Measurements from ENCODE around the gene PTBP1.
"Not testable (repeated sequence)": the region's sequence is repeated elsewhere in the genome, so short reads cannot be mapped to it uniquely, and the experiment has no call there.

PTBP1 gene

DNA sequence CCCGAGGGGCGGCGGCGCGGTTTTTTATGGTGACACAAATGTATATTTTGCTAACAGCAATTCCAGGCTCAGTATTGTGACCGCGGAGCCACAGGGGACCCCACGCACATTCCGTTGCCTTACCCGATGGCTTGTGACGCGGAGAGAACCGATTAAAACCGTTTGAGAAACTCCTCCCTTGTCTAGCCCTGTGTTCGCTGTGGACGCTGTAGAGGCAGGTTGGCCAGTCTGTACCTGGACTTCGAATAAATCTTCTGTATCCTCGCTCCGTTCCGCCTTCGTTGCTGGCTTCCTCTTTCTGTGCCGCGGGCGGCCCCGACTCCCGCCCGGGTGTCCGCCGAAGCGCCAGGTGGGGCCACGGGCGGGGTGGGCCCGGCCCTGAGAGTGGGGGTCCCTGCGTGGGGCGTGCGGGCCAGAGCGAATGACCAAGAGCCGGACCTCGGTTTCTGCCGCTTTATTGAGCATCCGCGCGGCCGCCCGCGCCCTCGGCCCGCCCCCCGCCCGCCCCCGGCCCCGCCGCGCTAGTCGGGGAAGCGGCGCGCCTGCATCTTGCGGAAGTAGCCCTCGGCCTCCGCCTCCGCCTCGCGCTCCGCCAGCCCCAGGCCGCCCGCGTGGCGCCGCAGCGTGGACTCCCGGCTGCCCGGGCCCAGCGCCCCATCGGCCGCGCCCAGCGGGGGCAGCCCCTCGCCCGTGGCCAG lies 14.9 kb downstream of the PTBP1 start:
- DNase-seq: no peak

DNA sequence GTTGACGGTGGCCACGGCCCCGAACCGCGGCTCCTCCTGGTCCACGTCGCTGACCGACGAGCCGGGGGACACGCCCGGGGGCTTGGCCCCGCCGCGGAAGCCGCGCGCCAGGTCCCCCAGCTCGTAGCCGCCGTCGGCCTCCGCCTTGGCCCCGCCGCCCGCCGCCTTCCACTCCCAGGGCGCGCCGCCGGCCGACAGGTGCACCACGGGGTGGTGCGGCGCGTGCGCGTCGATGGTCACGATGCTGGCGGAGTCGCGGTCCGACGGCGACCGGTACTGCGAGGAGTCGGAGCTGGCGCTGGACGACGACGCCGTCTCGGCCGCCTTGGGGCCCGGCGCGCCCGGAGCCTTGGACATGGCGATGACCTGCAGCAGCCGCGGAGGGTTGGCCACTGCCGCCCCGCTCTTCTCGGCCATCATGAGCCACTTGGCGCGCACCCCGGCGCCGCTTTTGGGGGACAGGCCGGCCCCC lies 15.5 kb downstream of the PTBP1 start:
- no peak for DNase-seq

DNA sequence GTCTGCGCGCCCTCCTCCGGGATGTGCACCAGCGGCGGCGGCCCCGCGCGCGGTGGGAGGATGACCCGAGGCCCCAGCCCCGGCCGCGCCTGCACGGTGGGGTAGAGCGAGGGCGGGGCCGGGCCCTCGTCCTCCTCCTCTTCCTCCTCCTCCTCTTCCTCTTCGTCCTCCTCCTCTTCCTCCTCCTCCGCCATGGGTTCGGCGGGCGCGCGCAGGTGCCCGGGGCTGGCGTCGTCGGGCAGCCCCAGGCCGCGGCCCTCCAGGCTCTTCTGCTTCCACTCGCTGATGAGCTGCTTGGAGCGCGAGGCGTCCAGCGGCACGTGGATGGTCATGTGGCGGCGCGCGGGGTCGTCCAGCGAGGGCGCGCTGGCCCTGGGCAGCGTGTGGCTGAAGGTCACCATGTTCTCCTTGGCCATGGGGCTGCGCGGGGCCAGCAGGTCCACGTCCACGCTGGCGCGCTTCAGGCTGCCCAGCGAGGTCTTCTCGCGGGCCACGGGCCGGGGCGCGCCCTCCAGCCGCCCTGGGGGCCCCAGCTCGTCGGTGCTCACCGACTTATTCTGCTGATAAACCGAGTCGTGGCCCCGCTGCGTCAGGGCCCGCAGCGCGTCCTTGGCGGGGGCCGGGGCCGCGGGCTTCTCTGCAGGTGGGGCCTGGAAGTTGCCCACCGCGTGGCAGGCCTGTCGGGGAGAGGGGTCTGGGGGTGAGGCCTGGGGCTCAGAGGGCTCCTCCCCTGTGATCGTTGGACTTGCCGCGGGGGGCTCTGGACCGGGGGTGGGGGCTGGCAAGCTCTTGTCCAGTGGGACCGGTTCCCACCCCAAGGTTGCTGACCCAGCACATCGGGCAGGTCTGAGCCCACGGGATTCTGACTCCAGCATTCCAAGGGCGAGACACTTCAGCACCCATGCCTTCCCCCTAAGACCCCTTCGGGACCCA lies 16.2 kb downstream of the PTBP1 start:
- no peak for DNase-seq

DNA sequence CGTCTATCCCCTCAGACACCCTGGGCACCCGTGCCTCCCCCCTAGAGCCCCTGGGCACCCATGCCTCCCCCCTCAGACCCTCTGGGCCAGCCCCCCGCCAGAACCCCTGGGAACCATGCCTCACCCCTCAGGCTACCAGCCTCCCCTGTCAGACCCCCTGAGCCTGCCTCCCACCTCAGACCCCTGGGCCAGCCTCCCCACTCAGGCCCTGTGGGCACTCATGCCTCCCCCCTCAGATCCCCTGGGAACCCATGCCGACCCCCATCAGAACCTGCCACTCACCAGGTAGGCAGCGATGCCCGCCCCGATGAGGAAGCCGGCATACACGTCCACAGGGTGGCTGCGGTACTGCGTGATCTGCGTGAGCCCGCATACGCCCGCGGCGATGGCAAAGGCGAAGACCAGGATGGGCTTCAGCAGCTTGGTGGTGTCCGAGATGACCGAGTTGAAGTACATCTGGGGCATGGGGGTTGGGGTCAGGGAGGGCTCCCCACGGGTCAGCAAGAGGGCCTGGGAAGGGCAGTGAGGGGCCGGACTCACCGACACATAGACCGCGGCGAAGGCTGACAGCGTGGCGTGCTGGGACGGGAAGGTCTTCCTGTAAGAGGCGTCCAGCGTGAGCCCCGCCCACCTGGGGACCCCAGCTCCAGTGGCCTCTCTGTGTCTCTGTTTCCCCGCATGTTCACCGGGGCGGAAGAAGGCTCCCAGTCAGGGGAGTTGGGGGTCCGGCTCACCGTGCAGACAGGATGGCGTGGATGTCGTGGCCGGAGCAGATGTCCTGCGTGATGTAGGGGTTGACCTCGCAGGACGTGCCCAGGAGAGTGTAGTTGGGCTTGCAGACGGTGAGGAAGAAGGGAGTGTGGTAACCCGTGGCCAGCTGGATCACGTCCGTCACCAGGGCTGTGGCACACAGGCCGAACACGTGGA lies 17.2 kb downstream of the PTBP1 start:
- no peak for DNase-seq

DNA sequence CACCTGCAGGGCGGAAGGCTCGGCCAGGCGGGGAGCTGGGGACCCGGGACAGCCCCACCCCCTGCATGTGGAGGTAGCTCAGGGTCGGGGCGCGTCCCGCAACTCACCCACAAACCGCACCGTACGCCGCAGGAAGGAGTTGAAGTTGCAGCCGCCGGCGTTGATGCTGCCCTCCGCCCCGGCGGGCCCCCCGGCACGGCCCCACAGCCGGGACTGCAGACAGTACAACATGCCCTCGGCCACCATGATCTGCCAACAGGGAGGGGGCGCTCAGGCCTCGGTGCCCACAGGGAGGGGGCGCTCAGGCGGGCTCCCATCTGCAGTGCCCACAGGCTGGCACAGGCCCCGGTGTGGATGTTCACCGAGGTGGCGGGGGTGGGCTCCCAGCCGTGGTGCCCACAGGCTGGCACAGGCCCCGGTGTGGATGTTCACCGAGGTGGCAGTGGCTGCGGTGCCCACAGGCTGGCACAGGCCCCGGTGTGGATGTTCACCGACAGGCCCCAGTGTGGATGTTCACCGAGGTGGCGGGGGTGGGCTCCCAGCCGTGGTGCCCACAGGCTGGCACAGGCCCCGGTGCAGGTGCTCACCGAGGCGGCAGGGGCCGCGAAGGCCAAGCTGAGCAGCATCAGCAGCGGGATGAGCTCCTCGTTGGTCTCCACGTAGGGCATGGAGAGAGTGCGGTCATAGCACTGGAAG lies 18.0 kb downstream of the PTBP1 start:
- DNase-seq: no peak

DNA sequence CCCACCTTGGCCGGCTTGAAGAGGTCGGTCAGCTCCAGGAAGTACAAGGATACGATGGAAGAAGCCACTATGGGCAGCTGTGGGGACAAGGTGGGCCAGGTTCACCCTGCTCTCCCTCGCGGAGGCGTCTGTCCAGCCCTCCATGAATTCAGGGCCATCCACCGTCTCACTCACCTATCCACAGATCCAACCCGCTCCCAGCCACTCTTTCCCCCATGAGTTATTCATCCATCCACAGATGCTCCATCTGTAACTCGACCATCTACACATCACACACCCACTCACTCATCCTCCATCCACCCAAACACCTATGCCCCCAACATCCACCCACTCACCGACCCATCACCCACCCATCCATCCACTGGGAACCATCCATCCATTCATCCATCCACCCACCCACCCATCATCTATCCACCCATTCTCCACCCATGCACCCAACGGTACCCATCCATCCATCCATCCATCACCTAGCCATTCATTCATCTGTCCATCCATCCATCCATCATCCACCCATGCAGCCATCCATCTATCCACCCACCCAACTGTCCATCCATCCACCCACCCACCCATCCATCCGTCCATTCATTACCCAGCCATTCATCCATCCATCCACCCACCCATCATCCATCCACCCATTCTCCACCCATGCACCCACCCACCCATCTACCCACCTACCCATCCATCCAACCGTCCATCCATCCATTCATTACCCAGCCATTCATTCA lies 18.7 kb downstream of the PTBP1 start:
- DNase-seq: no peak

DNA sequence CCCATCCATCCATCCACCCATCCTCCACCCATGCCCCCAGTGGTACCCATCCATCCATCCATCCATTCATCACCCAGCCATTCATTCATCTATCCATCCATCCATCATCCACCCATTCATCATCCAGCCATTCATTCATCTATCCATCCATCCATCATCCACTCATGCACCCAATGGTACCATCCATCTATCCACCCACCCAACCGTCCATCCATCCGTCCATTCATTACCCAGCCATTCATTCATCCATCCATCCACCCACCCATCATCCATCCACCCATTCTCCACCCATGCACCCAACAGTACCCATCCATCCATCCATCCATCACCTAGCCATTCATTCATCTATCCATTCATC lies 19.2 kb downstream of the PTBP1 start:
- DNase-seq: no peak

DNA sequence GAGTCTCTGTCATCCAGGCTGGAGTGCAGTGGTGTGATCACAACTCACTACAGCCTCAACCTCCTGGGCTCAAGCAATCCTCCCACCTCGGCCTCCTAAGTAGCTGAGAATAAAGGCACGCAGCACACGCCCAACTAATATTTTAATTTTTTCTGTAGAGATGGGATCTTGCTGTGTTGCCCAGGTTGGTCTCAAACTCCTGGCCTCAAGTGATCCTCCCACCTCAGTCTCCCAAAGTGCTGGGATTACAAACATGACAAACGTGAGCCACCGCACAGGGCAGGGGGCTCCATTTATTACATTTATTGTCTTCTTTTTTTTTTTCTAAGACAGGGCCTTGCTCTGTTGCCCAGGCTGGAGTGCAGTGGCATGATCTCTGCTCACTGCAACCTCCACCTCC lies 23.0 kb downstream of the PTBP1 start:
- not testable (repeated sequence) for DNase-seq

DNA sequence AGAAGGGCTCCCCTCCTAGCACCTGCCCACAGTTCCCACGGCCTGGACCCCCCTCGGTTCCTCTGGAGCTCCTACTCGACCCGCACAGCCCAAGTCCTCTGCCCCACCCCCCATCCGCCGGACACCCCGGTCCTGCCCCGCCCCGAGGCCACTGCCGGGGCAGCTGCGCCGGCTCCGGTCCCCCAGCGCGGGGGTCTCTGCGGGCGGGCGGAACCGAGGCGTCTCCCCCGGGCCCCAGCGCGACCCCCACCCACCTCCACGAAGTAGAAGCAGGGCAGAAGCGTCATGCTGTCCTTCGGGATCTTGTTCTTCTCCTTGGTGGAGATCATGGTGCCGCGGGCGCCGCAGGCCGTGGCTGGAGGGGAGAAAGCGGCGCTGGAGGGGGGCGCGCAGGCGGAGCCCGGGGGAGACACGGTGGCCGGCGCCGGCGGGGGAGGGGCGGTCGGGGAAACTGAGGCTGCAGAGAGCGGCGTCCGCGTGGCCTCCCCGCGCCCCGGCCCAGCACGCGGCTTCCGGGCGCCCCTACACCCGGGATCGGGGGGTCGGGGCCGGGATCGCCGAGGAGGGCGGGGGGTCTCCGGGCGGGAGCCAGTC lies 24.1 kb downstream of the PTBP1 start:
- DNase-seq: no peak

DNA sequence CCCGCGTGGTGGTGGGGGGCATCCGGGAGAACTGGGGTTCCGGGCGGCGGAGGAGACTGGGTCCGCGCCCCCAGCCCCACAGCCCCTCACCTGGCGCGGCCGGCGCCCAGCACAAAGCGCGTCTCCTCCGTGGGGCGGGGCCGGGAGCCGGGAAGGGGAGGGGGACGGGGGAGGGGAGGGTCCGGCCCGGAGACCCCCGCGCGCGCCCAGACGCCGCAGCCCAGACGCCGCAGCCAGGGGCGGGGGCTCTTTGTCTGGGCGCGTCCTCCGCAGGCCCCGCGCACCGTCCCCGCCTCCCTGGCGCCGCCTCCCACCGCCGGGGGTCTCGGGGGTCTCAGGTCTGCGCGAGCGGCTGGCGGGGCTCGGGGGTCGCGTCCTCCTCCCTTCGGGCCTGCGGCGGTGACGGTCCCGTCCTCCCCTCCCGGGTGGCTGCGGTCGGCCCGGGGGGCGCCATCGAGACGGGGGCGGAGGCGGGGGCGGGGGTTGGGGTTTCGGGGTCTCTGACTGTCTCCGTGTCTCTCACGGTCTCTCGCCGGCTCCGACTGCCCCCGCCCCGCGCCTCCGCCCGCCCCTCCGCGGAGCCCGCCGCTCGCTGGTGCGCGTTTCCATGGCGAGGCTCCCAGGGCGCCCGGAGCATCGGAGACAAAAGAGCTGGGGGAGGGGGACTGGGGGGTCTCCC lies 24.7 kb downstream of the PTBP1 start, which contains the start of gene PLPPR3:
TSS of gene PLPPR3 (minus strand) at position 131 of the 679 bp plus-strand sequence. CDS start 396 bp downstream, outside the sequence.
- DNase-seq: peak; percentile 54

DNA sequence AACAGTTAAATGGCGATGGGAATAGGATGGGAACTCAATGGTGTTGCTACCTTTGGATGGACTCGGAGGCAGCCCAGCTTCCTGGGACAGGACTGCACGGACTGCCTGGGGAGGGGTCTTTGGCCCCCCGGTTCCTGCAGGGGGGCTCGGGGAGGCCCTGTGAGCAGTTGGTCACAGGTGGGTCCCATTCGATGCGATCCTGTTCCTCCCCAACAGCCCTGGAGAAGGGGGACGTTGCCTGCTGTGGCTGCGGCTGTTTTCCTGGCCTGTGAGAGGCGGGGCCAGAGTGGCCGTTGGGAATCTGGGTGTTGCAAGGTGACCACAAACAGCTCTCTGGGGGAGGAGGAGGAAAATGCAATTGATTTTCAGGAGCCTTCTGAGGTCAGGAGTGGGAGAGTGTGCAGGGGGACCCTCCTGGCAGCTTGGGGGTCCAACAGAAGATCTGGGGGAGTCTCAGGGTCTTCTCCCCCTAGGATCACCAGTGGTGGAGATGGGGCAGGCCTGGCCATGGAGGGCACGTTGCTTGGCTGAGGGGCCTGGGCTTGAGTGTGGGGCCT lies 26.4 kb downstream of the PTBP1 start:
- no peak for DNase-seq

DNA sequence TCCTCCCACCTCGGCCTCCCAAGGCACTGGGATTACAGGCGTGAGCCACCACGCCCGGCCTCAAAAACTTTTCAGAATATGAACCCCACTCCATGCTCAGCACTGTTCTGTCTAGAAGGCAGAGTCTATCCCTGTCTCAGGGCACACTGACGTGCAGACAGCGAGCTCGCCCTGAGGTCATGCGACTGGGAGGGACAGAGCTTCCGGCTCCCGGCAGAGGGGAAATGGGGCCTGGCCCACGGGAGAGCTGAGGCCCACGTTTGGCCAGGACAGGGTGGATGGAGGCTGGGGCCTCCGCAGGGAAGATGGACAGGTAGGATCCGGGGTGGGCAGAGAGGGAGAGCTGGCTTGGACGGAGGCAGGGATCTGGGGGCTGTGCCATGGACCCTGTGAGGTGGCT lies 27.6 kb downstream of the PTBP1 start:
- DNase-seq: no peak

DNA sequence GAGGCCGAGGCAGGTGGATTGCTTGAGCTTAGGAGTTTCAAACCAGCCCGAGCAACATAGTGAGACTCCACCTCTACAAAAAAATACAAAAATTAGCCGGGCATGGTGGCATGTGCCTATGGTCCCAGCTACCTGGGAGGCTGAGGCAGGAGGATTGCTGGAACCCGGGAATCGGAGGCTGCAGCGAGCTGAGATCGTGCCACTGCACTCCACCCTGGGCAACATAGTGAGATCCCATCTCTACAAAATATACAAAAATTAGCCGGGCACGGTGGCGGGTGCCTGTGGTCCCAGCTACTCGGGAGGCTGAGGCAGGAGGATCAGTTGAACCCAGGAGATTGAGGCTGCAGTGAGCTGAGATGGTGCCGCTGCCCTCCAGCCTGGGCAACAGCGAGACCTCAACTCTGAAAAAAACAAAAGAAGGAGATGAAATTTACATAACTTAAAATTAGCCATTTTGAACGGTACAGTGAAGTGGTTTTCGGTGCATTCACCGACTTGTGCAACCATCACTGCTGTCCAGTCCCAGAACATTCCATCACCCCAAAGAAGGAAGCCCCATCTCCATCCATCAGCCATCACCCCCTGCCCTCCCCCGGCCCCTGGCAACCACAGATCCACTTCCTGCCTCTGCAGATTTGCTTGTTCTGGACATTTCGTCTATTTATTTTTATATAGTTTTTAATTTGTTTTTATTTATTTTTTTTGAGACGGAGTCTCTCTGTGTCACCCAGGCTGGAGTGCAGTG lies 28.8 kb downstream of the PTBP1 start:
- DNase-seq: no peak

DNA sequence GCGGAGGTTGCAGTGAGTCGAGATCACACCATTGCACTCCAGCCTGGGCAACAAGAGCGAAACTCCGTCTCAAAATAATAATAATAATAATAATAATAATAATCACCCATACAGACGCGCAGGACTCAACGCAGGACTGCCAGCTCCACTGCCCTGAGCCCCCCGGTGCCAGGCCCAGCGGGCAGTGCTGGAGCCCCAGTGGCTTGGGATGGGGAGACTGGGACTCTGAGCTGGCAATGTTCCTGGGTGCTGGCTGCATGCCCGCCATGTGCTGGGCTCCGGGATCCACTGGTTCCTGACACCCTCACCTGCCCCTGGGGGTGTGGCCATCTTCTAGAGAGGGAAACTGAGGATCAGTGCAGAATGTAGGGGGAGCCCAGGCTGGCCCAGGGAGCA lies 30.1 kb downstream of the PTBP1 start:
- no peak for DNase-seq

DNA sequence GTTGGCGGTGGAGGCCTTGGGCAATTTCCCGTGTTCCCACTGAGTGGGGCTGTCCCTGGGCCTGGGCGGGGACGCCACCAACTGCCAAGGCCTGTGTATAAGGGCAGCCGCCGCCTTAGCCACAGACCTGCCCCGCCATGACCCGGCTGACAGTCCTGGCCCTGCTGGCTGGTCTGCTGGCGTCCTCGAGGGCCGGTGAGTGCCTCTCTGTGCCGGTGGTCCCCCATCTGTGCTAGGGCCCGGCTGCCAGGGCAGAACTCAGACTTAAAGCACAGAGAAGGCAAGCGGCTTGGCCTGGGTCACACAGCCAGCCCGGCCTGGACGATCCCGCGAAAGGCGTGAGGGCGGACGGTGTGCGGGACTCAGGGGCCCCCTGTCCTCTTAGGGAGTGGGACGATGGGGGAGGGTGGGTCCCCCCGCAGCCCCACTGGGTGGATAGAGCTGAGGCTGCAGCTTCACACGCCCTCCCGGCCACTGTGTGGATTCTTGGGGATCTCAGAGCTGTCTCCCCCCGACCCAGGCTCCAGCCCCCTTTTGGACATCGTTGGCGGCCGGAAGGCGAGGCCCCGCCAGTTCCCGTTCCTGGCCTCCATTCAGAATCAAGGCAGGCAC lies 30.6 kb downstream of the PTBP1 start, which contains the start of gene AZU1:
TSS of gene AZU1 (plus strand) at position 128 of the 612 bp plus-strand sequence. CDS start at position 138, 10 bp downstream.
- DNase-seq: no peak

DNA sequence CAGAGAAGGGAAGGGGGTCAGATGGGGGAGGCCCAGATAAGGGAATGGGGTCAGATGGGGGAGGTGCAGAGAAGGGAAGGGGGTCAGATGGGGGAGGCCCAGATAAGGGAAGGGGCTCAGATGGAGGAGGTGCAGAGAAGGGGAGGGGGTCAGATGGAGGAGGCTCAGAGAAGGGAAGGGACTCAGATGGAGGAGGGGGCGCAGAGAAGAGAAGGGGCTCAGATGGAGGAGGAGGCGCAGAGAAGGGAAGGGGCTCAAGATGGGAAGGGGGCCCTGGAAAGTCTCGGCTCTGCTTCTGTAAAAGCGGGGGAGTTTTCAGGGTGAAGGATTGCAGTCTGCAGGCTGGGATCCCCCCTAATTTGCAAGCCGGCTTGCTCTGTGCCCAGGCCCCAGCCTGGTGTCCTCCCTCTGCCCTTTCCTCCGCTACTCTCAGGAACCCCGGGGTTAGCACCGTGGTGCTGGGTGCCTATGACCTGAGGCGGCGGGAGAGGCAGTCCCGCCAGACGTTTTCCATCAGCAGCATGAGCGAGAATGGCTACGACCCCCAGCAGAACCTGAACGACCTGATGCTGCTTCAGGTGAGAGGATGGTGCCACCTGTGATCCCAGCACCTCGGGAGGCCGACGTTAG lies 32.0 kb downstream of the PTBP1 start:
- no peak for DNase-seq

DNA sequence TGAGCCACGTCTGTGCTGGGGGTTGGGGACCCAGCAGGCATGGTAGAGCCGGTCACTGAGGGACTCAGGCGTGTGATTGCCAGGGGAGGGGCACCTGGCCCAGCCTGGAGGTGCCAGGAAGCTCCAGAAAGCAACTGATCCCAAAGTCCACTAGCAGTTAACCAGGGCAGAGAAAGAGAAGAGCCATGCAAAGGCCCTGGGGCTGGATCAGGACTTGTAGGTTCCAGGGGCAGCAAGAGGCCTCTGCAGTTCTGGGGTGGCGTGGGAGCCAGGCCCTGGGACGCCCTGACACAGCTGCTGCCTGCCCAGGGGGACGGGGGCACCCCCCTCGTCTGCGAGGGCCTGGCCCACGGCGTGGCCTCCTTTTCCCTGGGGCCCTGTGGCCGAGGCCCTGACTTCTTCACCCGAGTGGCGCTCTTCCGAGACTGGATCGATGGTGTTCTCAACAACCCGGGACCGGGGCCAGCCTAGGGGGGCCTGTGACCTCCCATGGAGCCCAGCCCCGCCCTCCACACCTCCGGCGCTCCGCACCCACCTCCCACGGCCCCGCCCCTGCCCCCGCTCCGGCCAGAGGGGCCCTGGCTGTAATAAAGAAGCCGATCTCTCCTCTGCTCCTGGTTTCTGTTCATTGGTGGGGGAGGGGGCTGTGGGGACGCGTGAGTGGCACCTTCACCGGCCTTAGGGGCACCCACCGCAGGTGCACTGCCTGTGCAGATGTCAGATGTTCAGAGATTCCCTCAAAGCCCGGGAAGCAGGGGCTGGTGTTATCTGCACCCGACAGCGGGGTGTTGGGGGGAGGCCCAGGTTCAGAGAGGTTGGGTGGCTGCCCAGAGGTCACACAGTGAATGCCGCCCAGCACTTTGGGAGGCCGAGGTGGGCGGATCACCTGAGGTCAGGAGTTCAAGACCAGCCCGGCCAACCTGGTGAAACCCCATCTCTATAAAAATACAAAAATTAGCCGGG lies 34.4 kb downstream of the PTBP1 start:
- DNase-seq: no peak

All from NCI-H69 (cell line).